Stimulated activated CD4-positive, alpha-beta T cell treated with anti-CD3 and anti-CD28 coated beads, Interleukin-12 subunit alpha, Interleukin-12 subunit beta, amount 100 ng/mL, for 4 hours (primary cell): Measurements from ENCODE around the gene PDCD5.
"Not testable (repeated sequence)": the region's sequence is repeated elsewhere in the genome, so short reads cannot be mapped to it uniquely, and the experiment has no call there.

Source experiments
- DNase-seq: peaks from one replicate; pipeline ENCODE4 v3.0.0-alpha.2; 2020

The PDCD5 gene

DNA sequence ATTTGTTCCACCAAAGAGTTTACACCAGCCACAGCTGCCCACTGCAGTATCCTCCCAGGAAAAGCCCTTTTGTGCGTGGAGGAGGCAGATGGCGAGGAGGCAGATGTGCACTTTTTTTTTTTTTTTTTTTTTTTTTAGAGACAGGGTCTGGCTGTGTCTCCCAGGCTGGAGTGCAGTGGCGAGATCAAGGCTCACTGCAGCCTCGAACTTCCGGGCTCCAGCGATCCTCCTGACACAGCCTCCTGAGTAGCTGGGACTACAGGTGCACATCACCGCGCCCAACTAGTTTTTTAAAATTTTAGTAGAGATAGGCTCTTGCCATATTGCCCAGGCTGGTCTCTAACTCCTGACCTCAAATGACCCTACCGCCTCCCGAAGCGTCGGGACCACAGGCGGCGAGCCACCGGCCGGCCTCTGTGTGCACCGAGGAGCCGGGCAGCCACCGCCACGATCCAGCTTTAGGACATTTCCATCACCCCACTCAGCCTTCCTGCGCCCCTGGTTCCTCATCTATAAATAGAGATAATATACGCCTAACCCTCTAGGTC is 563 bp upstream of the PDCD5 start:
- DNase-seq = no peak

DNA sequence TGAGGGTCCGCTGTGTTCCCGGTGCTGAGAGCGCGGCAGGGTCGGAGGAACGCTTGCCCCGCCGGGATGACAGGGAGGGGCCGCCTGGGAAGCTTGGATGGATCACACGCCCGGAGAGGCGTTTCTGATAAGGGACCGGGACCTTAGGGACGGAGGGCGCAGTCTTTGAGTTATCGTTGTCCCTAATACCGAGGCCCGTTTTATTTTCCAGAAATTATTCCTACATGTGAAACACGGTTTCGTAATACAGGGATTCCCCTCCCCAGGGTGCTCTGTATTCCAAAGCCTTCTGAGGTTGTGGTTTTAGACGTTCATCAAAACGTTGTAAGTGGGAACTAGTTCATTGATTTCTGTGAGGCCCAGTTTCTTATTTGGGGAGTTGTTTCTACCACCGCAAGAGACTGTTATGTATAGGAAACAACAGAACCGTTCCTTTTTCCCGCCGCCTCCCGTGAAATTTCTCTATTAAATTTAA is 752 bp downstream of the PDCD5 start:
- no peak for DNase-seq

DNA sequence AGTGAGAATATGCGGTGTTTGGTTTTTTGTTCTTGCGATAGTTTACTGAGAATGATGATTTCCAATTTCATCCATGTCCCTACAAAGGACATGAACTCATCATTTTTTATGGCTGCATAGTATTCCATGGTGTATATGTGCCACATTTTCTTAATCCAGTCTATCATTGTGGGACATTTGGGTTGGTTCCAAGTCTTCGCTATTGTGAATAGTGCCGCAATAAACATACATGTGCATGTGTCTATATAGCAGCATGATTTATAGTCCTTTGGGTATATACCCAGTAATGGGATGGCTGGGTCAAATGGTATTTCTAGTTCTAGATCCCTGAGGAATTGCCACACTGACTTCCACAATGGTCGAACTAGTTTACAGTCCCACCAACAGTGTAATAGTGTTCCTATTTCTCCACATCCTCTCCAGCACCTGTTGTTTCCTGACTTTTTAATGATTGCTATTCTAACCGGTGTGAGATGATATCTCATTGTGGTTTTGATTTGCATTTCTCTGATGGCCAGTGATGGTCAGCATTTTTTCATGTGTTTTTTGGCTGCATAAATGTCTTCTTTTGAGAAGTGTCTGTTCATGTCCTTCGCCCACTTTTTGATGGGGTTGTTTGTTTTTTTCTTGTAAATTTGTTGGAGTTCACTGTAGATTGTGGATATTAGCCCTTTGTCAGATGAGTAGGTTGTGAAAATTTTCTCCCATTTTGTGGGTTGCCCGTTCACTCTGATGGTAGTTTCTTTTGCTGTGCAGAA is 6.9 kb downstream of the PDCD5 start:
- DNase-seq = not testable (repeated sequence)

DNA sequence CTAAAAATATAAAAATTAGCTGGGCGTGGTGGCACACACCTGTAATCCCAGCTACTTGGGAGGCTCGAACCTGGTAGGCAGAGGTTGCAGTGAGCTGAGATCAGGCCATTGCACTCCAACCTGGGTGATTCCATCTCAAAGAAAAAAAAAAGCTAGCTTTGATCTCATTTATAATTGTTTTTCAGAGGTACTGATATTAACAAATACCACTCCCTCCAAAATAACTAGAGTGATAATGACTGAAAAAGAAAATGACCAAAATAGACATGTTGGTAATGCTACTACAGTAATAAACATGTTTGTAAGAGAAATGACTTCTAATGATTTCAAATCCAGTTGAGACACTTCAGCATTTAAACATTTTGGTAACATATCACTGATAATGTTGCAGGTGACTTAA is 13.0 kb downstream of the PDCD5 start:
- no peak for DNase-seq

DNA sequence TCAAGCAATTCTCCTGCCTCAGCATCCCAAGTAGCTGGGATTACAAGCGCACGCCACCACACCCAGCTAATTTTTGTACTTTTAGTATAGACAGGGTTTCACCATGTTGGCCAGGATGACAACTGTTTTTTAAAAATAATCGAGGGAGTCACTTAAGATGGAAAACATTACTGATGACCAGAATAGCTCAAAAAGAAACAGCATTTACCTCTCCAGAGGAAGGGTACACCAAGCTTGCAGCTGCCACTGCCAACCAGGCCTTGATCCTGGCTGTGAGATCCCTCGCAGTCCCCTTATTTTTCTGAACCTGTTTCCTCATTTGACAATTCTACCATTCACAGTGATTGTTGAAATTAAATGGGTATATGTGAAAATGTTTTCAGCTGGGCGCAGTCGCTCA is 14.5 kb downstream of the PDCD5 start:
- no peak for DNase-seq

DNA sequence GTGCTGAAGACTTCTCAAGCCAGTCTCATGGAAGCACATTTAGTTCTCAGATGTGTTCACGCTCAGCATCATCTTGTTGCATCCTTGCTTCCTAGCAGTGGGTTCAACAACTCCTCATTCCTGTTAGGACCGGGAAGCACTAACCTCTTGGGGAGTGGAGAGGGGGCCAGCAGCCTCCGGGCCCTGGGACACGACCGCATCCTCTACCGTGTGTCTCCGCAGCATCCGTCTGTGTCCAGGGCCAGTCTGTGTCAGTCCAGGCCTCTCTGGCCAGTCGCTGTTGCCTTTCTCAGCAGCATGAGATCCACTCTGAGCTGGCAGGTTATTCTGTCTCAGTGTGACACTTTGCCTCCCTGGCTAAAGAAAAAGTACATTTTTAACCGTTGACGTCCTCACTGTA is 17.0 kb downstream of the PDCD5 start:
- DNase-seq = no peak

DNA sequence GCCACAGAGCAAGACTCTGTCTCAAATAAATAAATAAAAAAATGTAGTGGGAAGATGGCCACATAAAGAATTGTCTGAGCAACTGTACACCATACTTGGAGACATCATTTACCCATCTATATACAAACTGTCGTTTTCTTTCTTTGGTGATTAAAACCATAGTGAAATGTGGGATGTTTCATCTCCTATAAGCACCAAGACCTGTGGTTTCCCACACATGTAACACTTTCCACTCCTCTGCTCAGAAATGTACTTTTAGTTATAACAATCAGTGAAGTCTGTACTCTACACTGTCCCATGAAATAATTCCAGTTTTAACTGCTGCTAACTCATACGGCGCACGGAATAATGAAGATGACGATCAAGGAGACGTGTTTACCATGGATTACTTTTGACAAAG is 18.3 kb downstream of the PDCD5 start:
- DNase-seq = no peak

DNA sequence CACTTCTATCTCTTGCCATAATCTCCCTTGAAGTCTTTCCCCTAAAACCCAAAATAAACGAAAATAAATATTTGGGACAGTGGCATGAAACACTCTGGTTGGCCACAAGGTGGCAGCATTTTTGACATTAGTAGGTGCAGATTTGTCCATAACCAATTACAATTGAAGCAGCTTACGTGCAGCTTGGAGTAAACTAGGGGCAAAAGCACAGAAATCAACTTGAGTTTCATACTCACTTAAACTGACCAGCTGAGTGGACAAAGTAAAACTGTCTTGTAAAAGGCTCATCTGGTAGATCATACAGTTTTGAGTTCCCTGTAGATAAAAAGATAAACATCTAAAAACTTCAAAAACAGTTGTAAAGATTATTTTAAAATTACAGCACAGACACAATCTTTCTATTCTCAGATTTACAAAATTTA is 18.8 kb downstream of the PDCD5 start:
- DNase-seq = no peak

DNA sequence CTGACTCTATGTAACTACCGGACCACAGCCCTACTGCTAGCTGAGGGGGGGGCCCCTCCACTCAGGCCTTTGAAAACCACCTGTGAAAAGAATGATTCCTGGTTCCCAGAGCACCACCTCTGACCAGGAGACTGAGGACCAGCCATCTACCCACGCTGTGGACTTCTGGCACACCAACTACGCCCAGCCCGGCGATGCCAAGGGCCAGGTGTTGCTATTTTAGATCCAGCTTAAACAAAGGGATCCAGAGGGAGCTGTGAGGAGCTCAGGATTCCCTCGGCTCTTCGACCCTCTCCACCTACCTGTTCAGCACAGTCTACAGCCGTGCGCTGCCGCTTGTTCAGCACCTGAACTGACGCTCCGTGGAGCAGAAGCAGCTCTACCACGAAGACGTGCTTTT is 23.0 kb downstream of the PDCD5 start:
- DNase-seq = no peak

DNA sequence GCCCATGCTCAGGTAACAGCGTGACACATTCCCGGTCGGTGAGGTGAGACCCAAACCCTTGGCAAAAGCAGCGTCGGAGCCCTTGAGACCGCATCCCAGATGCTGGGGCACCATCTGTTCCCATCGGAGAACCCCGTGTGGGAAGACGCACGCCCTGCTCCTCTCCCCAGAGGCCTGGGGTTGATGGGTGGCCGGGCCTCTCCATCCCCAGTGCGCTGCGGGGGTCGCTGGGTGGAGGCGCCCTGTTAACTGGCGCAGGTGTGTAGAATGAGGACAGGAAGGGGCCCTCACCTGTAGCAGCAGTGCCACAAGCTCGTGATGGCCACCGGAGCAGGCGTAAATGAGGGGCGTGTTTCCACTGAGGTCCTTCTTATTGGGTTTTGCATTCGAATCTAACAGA is 24.6 kb downstream of the PDCD5 start:
- DNase-seq = no peak

DNA sequence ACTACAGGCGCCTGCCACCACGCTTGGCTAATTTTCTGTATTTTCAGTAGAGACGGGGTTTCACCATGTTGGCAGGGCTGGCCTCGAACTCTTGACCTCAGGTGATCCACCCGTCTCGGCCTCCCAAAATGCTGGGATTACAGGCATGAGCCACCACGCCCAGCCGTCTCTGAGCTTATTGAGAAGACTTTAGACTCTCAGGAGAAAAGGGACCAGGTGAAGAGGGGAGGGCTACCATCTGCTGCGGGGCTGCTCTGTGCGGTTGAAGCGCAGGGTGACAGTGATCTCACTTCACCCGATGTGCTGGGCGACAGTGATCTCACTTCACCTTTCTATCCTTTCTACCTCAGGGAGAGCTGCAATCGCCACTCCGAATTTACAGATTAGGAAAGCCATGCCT is 25.3 kb downstream of the PDCD5 start:
- no peak for DNase-seq

DNA sequence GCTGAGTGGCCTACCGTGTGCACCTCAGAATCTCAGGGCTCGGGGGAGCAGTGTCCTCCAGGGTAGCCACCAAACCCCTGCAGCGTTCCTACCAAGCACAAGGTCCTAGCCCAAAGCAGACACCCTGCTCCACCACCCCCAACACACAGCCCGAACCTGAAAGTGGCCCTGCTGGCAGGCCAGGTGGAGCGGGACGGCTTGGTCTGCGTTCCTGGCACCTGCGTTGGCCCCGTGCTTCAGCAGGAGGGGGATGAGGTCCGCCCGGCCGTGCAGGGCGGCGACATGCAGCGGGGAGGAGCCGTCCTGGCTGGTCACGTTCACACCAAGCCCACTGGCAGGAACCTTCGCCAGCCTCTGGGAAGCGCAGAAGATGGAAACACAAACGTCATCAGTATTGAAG is 26.5 kb downstream of the PDCD5 start:
- no peak for DNase-seq

DNA sequence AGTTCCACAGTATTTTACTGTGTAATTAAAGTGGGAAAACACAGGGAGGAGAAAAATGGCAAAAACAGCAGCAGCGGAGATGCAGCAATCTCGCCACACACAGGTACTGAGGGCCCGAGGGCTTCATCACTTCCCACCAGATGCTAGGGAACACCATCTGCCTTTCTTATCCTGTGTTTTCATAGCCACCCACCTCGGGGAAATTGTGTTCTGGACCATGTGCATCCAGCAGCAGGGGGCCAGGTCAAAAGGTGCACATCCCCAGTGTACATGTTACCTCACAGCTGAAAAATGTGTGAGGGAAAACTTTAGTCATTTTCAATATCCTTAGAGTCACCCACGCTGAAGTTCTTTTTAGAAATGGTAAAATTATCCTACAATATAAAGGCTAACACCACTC is 30.2 kb downstream of the PDCD5 start:
- DNase-seq = no peak

DNA sequence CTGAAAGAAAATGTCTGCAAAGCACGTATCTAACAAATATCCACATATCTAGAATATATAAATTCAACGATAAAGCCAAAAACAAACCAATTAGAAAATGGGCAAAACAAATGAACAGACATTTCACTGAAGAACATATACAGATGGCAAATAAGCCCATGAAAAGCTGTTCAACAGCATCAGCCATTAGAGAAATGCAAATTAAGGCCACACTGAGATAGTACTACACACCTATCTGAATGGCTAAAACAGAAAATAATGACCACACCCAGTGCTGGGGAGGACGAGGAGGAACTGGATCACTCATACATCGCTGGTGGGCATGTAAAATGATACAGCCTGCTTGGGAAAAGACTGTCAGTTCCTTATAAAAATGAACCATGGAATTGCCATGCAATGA is 32.0 kb downstream of the PDCD5 start:
- DNase-seq = no peak

DNA sequence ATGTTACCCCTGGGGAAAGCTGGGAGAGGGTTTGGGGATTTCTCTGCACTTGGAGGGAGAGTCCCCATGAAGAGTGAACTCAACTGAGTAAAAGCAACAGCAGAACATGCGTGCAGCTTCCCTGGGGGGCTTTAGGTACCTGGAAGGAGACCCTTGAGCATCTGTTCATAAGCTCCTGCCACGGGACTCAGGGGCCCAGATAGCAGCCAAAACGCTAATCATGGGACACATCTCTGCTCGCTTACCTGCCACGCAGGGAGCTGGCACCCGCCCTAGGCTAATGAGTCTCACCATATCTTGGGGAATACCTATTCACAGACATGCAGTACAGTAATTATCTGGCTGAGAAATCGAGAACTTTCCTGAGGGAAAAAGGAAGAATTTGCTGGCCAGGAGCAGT is 33.9 kb downstream of the PDCD5 start:
- no peak for DNase-seq

DNA sequence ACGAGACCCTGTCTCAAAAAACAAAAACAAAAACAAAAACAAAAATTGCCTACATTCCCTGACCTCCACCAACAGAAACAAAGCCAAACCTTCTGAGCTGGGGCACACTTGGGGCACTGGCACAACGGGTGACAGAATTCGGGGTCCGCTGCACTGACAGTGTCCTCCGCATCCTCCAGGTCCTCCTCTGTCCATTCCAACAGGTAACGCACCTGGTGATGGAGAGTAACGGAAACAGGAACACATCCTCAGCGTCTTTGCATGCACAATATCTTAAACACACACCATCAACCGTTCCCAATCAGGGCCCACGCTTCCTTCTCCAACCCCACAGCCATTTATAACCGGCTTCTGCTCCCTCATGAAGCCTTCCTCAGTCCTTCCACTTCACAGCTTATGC is 34.6 kb downstream of the PDCD5 start:
- no peak for DNase-seq

DNA sequence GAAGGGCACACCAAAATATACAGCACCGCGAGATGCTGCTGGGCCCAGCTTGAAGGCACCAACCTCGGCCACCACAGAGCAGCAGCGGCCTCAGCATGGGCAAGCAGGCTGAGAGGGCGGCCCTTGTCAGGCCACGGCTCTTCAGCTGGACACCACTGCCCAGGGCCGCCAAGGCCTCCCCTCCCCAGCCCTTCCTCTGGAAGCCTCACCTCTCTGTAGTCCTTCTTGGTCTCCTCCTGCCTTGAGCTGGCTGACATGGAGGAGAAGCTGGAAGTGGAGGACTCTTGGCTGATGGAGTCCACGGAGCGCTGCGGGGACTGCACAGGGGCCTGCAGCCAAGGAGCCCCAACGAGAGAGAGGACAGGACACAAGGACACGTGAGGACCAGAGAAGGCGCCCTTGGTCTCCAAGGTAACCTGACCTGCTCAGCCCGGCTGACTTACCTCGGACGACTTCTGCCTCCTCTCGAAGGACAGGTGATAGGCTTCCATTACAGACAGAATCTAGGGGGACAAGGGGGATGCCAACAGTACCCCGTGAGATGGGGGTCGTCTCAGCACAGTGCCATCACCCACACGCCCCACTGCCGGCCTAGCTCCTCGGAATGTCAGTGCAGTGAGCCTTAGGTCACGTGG is 38.2 kb downstream of the PDCD5 start:
- DNase-seq = no peak

DNA sequence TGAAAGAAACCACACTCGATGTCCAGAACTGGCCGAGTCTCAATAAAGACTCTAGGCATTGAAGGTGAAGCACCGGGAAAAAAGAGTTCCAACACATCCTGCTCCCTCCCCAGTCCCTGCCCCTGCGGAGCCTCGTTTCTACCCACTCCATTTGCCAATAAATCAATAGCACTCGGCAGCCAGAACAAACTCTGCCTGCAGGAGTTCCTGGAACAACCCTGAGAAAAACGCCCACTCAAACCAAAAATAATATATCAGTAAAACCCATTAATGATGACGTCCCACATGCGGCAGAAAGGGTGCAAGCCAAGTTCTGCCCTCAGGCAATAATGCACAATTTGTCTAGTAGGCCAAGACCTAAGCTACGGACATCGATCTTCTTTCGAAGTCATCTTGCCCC is 41.0 kb downstream of the PDCD5 start:
- DNase-seq = no peak

DNA sequence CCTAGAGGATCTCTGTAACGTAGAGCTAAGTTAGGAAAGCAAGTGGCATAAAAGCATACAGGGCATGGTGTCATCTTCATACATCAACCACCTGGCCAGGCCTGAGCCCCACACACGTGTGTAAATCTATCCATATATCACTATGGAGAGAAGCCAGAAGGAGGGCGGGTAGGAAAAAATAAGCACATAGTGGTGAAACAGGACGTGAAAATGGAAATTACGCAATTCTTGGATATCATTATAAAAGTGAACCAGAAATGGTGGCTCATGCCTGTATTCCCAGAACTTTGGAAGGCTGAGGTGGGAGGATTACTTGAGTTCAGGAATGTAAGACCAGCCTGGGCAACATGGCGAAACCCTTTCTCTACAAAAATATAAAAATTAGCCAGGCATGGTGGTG is 43.4 kb downstream of the PDCD5 start:
- DNase-seq = no peak

DNA sequence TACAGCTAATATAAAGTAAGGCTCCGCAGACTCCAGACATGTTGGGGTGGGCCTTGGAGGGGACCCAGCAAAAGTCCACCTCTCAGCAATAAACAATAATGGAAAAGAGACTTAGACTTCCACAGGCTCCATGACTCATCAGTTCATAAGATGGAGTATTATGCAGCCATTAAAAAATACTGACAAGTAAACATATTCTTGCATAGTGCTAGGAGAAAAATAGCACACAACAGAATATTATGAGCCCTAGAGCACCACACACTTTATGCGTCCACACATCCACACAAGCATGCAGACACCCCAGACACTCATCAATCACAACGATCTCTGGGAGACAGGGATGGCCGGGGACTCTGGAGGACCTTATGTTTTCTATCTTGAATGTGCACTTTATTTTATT is 46.0 kb downstream of the PDCD5 start:
- no peak for DNase-seq

DNA sequence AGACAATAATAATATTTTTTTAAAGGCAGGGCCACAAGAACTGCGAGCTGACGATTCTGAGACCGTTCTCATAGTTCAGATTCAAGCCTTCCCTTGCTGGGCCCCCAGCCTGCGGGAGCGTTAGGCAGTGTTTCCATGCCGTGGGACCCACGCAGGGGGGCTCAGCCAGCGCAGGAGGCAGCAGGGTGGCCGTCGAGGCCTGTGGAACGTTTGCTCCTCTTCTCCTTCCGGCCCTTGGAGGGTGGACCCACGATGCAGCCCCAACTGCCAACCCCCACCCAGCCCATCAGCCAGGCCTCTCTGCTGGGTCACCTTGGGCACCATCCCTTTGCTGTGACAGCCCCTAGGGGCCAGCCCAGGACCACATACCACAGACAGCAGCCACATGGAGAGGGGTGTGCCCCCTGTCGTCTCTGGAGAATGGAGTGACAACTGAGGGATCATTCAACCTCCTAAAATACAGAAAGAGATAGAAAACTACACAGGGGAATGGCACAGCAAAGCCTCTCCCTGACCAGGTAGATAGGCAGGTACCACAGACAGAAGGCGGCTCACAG is 46.8 kb downstream of the PDCD5 start:
- no peak for DNase-seq

DNA sequence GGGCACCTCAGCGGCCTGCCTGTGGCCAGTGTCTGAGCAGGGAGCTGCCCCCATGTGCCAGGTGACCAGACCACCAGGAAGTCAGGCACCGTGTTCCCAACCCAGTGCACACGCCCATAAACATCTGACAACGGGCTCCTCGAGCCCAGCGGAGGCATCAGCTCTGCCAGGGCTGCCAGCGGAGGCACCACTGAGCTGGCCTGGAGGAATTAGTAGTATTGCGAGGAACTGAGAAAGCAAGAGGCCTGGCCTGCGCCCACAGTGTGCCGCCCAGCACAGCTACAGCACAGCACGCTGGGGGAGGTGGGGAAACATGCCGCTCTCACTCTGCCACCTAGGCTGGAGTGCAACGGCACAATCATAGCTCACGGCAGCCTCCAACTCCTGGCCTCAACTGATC is 49.3 kb downstream of the PDCD5 start:
- DNase-seq = no peak

DNA sequence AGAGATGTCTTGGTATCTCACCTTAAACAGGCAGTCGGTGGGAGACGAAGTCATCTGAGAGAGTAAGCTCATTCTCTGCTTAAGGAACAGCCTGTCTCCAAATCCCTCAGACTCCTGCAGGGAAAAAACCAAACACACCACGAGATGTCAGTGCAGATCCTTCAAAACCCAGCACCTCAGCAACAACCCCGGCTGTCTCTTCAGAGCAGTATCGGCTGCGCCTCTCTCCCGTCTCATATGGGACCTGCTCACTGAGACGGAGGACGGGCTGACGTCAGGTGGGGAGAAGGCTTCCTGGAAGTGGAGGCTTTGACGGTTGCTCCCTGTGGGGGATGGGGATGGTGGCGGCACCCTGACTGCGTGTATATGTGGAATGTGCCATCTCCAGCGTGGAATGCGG is 50.4 kb downstream of the PDCD5 start:
- DNase-seq = no peak
